IPS-20b (cell line): ENCODE measurements around the gene KNTC1.
"Not testable (repeated sequence)": the region's sequence is repeated elsewhere in the genome, so short reads cannot be mapped to it uniquely, and the experiment has no call there.

ENCODE experiments used
- H3K27ac ChIP-seq: one replicate; pipeline ENCODE4 v1.5.1; 2013; ENCODE audit warnings: low read length
- H3K27me3 ChIP-seq: 2 replicates; pipeline ENCODE4 v1.6.1; 2013; ENCODE audit warnings: mild to moderate bottlenecking, low read length, inconsistent platforms; ENCODE audit not compliant: insufficient read depth
- H3K36me3 ChIP-seq: 2 replicates; pipeline ENCODE4 v1.6.1; 2013; ENCODE audit warnings: low read depth, mild to moderate bottlenecking, inconsistent platforms, low read length, moderate library complexity; ENCODE audit not compliant: insufficient read depth
- H3K4me1 ChIP-seq: 2 replicates; pipeline ENCODE4 v1.6.1; 2013; ENCODE audit warnings: mild to moderate bottlenecking, control low read depth, inconsistent platforms, low read length, moderate library complexity; ENCODE audit not compliant: insufficient read depth
- H3K4me3 ChIP-seq: 2 replicates; pipeline ENCODE4 v1.5.1; 2013; ENCODE audit warnings: mild to moderate bottlenecking, low read length, inconsistent platforms
- H3K9ac ChIP-seq: 2 replicates; pipeline ENCODE4 v1.6.1; 2013; ENCODE audit warnings: low read depth, mild to moderate bottlenecking, inconsistent platforms, low read length, moderate library complexity
- H3K9me3 ChIP-seq: 2 replicates; pipeline ENCODE4 v1.6.1; 2013; ENCODE audit warnings: mild to moderate bottlenecking, low read depth, low read length, inconsistent platforms; ENCODE audit not compliant: insufficient read depth

The KNTC1 gene

GRCh38 chr12:122571821-122572220, 44.8 kb downstream of the KNTC1 start:
- Histone ChIP-seq H3K27me3 (no peaks in the 10 kb centered on the region), H3K9me3 (no peaks in the 10 kb centered on the region), H3K27ac (no peak overlapping the region), H3K36me3 (peaks cover 94% of the 10 kb centered on the region), H3K4me1 (no peaks in the 10 kb centered on the region), H3K4me3 (no peak overlapping the region), H3K9ac (no peak overlapping the region)

- peaks cover 96% of the 10 kb centered on the region for H3K36me3 ChIP-seq
- H3K9me3 ChIP-seq, H3K4me1 ChIP-seq, H3K9ac ChIP-seq, H3K27ac ChIP-seq, H3K27me3 ChIP-seq, H3K4me3 ChIP-seq: not testable (repeated sequence)
Observed at GRCh38 chr12:122583294-122583693, 56.2 kb downstream of the KNTC1 start.

- Histone ChIP-seq H3K9ac (no peak overlapping the region), H3K4me3 (no peak overlapping the region), H3K36me3 (peaks cover 97% of the 10 kb centered on the region), H3K4me1 (no peaks in the 10 kb centered on the region), H3K27me3 (no peaks in the 10 kb centered on the region), H3K27ac (no peak overlapping the region), H3K9me3 (no peaks in the 10 kb centered on the region)
Observed at GRCh38 chr12:122584177-122584863, 57.3 kb downstream of the KNTC1 start.

- H3K9me3 ChIP-seq, result no peaks in the 10 kb centered on the region
- H3K27ac ChIP-seq, result no peak overlapping the region
- no peaks in the 10 kb centered on the region for H3K27me3 ChIP-seq
- H3K36me3 ChIP-seq, result peaks cover 87% of the 10 kb centered on the region
- no peak overlapping the region for H3K9ac ChIP-seq
- H3K4me1 ChIP-seq, result no peaks in the 10 kb centered on the region
- no peak overlapping the region for H3K4me3 ChIP-seq
Observed at GRCh38 chr12:122590990-122591389, 63.9 kb downstream of the KNTC1 start.

- H3K9ac ChIP-seq, H3K27me3 ChIP-seq, H3K4me1 ChIP-seq, H3K9me3 ChIP-seq, H3K4me3 ChIP-seq, H3K27ac ChIP-seq: not testable (repeated sequence)
- peaks cover 87% of the 10 kb centered on the region for H3K36me3 ChIP-seq
Observed at GRCh38 chr12:122591966-122592365, 64.9 kb downstream of the KNTC1 start.

- H3K27ac ChIP-seq, H3K4me1 ChIP-seq, H3K9ac ChIP-seq, H3K4me3 ChIP-seq, H3K9me3 ChIP-seq, H3K27me3 ChIP-seq: not testable (repeated sequence)
- peaks cover 86% of the 10 kb centered on the region for H3K36me3 ChIP-seq
Observed at GRCh38 chr12:122592543-122592942, 65.5 kb downstream of the KNTC1 start.

- Histone ChIP-seq H3K27ac (no peak overlapping the region), H3K27me3 (no peaks in the 10 kb centered on the region), H3K9me3 (no peaks in the 10 kb centered on the region), H3K36me3 (peaks cover 83% of the 10 kb centered on the region), H3K4me3 (no peak overlapping the region), H3K4me1 (no peaks in the 10 kb centered on the region), H3K9ac (no peak overlapping the region)
Observed at GRCh38 chr12:122593910-122594309, 66.9 kb downstream of the KNTC1 start.

- Histone ChIP-seq H3K4me1 (no peaks in the 10 kb centered on the region), H3K4me3 (no peak overlapping the region), H3K9ac (no peak overlapping the region), H3K27ac (no peak overlapping the region), H3K9me3 (no peaks in the 10 kb centered on the region), H3K27me3 (no peaks in the 10 kb centered on the region), H3K36me3 (peaks cover 81% of the 10 kb centered on the region)
Observed at GRCh38 chr12:122596838-122597237, 69.8 kb downstream of the KNTC1 start.

- Histone ChIP-seq H3K27ac (no peak overlapping the region), H3K4me1 (no peaks in the 10 kb centered on the region), H3K9me3 (no peaks in the 10 kb centered on the region), H3K36me3 (peaks cover 79% of the 10 kb centered on the region), H3K27me3 (no peaks in the 10 kb centered on the region), H3K9ac (no peak overlapping the region), H3K4me3 (no peak overlapping the region)
Observed at GRCh38 chr12:122602456-122602855, 75.4 kb downstream of the KNTC1 start.

GRCh38 chr12:122604993-122605392, 77.9 kb downstream of the KNTC1 start:
- no peak overlapping the region for H3K4me3 ChIP-seq
- no peak overlapping the region for H3K27ac ChIP-seq
- peaks cover 85% of the 10 kb centered on the region for H3K36me3 ChIP-seq
- no peaks in the 10 kb centered on the region for H3K27me3 ChIP-seq
- no peaks in the 10 kb centered on the region for H3K9me3 ChIP-seq
- no peak overlapping the region for H3K9ac ChIP-seq
- H3K4me1 ChIP-seq, result no peaks in the 10 kb centered on the region

- Histone ChIP-seq H3K4me1 (no peaks in the 10 kb centered on the region), H3K27ac (no peak overlapping the region), H3K27me3 (no peaks in the 10 kb centered on the region), H3K36me3 (peaks cover 95% of the 10 kb centered on the region), H3K4me3 (no peak overlapping the region), H3K9ac (no peak overlapping the region), H3K9me3 (no peaks in the 10 kb centered on the region)
Observed at GRCh38 chr12:122609732-122610131, 82.7 kb downstream of the KNTC1 start.

- peaks cover 95% of the 10 kb centered on the region for H3K36me3 ChIP-seq
- no peak overlapping the region for H3K9ac ChIP-seq
- no peak overlapping the region for H3K4me3 ChIP-seq
- no peaks in the 10 kb centered on the region for H3K4me1 ChIP-seq
- no peak overlapping the region for H3K27ac ChIP-seq
- no peaks in the 10 kb centered on the region for H3K27me3 ChIP-seq
- H3K9me3 ChIP-seq, result no peaks in the 10 kb centered on the region
Observed at GRCh38 chr12:122610207-122610606, 83.2 kb downstream of the KNTC1 start.
